Activated CD8-positive, alpha-beta memory T cell treated with anti-CD3 and anti-CD28 coated beads for 36 hours (primary cell): ENCODE data around the gene PEX19. TPM values are rescaled to one million over a fixed set of nuclear protein-coding genes. Genes with fewer than 3 reads are reported as not detected.

Source experiments
- CTCF ChIA-PET: fragments of 350-600 bp; sonication (Branson Sonifier 250); formaldehyde crosslinking; loops from one replicate; lab custom pipeline; 2021; ENCODE audit warnings: antibody characterized with exemption; lab: Charles Lee
- POLR2A ChIA-PET: fragments of 350-600 bp; sonication (Branson Sonifier 250); formaldehyde crosslinking; loops from one replicate; lab custom pipeline; 2021; ENCODE audit warnings: antibody characterized with exemption; lab: Charles Lee
- total RNA-seq, 2 experiments: library from RNA; stranded (reverse); gene quantifications; one replicate each; pipeline ENCODE4 v1.2.3, GENCODE V29; 2021

PEX19 gene
- total RNA-seq, 2 experiments from 2014 or later: 57.0 to 58.1 TPM

DNA sequence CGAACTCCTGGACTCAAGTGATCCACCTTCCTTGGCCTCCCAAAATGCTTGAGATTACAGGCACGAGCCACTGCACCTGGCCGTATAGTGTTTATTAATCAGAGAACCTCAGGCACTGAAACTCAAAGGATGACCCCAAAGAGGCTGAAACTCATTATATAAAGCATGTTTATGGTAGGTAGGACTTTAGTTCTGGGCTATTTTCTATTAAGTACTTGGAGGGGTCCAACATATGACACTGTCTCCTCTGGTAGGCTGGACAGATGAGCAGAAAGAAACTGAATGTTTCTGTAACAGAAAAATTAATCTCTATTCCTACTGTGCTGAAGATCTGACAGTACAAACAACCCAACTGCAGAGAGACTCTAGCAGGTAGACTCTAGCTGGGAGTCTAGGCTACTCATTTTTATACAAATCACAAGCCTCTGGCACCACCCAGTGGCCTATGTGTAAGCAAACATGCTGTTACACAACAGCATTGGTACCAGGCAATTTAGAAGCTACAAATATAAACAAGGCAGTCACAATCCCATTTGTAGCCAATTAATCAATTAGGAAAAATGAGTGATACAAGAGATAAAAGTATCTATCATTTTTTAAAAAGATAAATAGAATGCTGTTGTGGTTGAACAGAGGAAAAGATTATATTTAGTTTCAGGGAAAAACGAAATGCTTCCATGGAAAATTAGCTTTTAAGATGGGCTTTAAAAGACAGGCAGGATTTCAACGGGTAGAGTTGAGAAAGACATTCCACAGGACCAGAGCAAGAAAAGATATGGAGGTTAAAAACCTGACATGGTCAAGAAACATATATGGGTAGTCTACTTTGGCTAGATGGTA is 33.0 kb downstream of the PEX19 start:
- CTCF ChIA-PET: interaction anchor here (1.0 to 2.3 kb wide), 18 partner anchors 9 to 166 kb away, joined by 3 to 18 read pairs (median 4); partner anchors contain the start of genes CASQ1, DCAF8 and PEX19
- POLR2A ChIA-PET: interaction anchor here (0.6 kb wide), 1 partner anchor 192 kb away, joined by 5 read pairs; no protein-coding TSS in a partner anchor

DNA sequence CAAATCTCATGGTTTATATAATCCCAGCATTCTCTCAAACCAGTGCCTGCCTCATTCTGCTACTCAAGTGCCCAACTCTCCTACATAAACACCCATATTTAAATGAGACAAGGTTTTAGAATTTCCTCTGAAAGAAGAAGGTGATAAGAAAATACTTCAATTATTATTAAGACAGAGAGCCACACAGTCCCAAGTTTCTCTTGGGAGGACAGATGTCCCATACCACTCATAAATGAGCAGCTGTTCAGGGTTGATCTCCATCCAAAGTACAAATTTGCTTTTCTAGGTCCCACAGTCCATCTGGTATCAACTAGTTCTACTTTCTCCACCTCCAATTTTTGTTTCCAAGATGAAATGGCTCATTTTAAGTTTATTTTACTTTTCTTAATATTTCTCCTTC is 33.9 kb downstream of the PEX19 start:
- CTCF ChIA-PET: interaction anchor here (1.3 to 2.3 kb wide), 7 partner anchors 11 to 165 kb away, joined by 3 to 18 read pairs (median 4); partner anchors contain the start of genes CASQ1 and DCAF8
- POLR2A ChIA-PET: no interaction called here

DNA sequence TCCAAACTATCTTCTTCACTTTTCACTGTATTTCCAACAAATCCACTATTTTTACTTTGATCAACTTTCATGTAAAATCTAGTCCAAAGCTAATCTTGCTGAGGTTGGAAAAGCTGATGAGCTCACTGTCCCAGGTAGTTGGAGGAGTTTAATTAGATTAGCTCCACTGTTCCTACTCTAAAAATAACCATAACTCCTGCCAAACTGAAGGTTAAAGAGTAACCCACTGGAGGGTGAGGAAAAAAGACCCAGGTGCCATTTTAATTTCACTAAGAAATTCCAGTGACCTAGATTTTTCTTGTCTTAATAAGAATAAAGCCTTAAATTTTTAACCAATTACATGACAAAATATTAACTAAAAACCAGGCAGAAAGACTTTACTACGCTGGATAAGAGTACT is 37.9 kb downstream of the PEX19 start:
- POLR2A ChIA-PET: no interaction called here

DNA sequence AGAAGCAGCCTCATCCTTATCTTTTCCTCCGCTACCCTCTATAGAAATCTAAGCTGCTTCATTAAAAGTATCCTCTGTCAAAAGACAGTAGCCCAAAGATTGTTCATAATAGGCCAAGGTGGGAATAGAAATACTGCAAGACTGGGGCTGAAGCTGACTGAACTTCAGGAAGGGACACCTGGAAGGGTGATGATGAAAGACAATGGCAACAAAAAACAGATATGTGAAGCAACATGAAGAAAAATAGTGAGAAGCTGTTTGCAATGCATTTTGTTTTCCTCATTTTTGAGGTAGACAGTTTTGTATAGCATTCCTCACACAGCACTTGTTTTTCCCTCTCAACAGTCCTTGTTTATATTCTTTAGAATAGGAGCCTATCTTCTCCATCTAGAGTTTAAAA is 39.5 kb downstream of the PEX19 start:
- CTCF ChIA-PET: no interaction called here
- POLR2A ChIA-PET: no interaction called here

More for the DNA sequence above, 37.9 kb downstream of the PEX19 start:
- CTCF ChIA-PET: no interaction called here

DNA sequence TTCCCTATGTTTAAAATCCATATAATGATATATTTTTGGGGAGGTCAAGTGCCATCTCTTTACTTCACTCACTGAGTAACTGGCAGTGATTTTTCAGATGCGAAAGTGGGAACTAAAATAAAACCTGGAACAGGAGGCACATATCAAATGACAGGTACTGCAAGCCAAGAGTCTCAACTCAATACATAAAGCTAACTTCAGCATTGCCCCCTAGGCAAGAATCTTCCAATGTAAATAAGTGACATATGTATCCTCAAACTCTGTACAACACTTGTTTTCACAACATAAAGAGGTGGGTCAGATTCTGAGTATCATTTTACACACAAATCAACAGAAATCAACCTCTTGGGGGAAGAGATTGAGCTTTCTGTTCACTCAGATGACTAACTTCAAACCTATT is 40.7 kb downstream of the PEX19 start:
- ChIA-PET CTCF (interaction anchor here (0.6 to 2.2 kb wide), 6 partner anchors 8 to 746 kb away, joined by 3 to 9 read pairs (median 4); no protein-coding TSS in a partner anchor), POLR2A (no interaction called here)

DNA sequence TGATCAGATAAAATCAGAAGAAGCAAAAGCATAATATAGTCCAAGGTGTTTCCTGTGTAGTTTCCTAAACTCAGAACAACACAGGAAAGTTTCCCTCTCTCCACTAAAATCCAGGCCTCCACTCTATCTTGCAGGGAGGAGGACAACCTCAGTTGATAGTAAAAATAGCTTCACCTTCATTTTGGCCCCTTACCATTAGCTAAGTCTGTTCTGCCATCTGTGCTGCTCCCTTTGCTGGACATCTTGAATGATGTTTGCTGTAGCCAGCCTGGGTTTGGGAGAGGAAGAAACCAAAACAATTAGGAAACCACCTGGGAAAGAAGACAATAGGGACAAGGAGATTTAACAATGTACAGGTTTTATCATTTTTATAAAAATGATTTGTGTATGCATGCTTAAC is 41.2 kb downstream of the PEX19 start:
- POLR2A ChIA-PET: interaction anchor here (0.6 kb wide), 1 partner anchor 142 kb away, joined by 9 read pairs; no protein-coding TSS in a partner anchor
- CTCF ChIA-PET: interaction anchor here (0.7 to 2.2 kb wide), 6 partner anchors 9 to 75 kb away, joined by 3 to 9 read pairs (median 4); no protein-coding TSS in a partner anchor

DNA sequence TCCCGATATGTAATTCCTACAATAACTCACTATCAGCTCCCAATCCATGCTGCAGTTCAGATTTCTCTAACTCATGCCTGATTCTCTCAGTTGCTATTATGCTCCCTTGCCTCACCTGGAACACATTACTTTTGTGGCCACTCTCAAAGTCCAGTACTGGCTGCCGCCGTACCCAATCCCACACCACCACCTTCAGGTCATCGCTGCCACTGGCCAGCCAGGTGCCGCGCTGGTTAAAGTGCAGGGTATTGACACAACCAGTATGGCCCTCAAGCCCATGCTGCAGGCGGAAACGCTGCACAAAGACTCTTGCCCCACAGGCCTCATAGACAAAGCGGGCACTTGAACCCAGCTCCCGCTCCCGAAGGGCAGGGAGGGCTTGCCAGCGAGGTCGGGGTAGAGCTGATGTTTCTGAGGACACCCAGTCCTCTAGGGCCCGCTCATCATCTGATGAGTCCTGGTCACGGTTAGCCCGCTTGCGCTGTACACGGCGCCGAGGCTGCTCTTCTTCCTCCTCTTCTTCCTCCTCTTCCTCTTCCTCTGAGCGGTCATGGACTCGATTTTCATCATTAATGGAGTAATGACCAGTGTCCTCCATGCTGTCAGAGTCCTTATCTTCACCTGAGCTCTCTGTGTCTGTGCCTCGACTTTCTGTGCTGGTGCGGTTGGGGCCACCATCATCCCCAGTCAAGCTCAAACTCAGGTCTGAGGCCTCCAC is 45.2 kb downstream of the PEX19 start:
- POLR2A ChIA-PET: no interaction called here

DNA sequence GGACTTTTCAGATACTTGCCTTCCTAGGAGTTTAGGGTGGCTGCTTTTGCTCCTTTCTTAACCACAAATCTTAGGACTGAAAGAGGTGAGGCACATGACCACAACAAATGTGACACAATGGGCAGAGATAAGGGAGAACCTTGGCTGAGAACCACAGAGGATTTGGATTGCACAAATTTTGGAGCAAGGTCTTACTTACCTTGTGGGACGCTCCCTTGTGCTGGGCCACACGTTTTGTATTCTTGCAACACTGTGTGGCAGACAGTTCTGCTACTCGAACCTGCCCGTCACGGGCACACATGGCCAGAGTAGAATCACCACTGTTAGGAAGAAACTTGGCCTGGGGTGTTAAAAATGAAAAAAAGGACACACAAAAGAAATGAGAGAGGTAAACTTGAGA is 46.5 kb downstream of the PEX19 start:
- POLR2A ChIA-PET: no interaction called here

More for the DNA sequence above, 45.2 kb downstream of the PEX19 start:
- CTCF ChIA-PET: interaction anchor here (1.0 to 2.2 kb wide), 3 partner anchors 23 to 154 kb away, joined by 3 to 5 read pairs (median 3); partner anchors contain the start of gene DCAF8

DNA sequence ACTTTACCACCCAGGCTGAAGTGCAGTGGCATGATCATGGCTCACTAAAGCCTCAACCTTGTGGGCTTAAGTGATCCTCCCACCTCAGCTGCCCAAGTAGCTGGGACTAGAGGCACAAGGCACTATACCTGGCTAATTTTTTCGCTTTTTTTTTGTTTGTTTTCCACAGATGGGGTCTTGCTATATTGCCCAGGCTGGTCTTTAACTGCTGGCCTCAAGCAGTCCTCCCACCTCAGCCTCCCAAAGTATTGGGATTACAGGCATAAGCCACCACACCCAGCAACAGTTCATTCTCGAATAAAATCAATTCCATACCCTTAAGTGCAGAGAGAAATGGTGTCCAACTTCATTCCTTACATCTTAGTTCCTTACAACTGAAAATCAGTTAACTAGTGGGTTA is 47.4 kb downstream of the PEX19 start:
- ChIA-PET CTCF (no interaction called here), POLR2A (no interaction called here)

More for the DNA sequence above, 46.5 kb downstream of the PEX19 start:
- CTCF ChIA-PET: interaction anchor here (0.6 to 2.2 kb wide), 2 partner anchors 117 to 153 kb away, joined by 3 to 5 read pairs; no protein-coding TSS in a partner anchor

DNA sequence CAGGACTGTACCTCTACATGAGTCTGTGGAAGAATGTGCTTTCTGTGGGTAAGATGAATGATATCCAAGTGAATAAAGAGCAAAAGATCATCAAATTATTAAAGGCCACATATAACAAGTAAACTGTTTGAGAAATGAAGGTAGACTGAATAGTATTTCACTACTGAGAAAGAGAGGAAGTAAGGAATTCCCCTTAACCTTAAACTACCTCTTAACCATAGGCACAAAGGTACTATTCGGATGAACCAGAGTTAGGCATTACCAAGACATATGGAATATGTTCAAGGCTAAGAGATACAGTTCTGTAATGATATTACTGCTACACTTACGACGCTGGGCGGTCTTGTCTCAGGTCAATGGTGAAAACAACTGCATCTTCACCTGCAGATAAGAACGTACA is 48.1 kb downstream of the PEX19 start:
- ChIA-PET CTCF (no interaction called here), POLR2A (no interaction called here)

DNA sequence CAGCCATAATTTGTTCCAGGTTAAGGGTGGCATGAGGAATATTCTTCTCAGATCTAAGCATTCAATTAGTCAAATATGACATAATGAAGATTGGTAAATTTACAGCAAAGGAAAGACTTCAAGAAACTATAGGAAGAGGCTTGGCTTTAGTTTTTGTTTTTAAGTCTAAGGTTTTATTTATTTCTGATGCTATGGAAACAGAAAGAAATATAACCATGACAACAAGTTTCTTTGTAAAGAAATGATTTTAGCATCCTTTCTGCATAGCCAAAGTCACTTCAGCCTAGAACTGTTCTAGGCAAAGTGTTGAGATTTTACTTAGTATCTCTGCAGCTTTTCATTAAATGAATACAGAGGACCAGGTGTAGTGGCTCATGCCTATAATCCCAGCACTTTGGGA is 52.0 kb downstream of the PEX19 start:
- POLR2A ChIA-PET: no interaction called here
- CTCF ChIA-PET: interaction anchor here (0.6 to 1.7 kb wide), 6 partner anchors 9 to 865 kb away, joined by 3 to 4 read pairs (median 4); no protein-coding TSS in a partner anchor

DNA sequence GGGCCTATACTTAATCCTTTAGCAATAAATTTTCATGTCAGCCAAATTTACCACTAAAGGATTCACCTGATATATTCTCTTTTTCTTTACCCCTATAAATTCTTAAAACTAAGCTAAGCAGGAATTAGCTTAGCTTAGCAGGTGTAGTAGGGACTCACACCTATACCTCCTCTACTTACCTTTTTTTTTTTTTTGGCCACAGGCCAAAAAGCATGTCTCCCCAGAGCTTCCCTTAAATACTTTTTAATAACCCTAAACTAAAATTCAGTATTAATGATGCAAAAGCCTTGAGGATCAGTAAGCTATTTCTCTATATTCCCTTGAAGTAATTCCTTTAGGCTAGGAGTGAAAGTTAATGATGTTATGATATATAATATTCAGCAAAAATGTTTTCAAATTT is 56.5 kb downstream of the PEX19 start:
- POLR2A ChIA-PET: no interaction called here
- CTCF ChIA-PET: interaction anchor here (1.1 kb wide), 1 partner anchor 15 kb away, joined by 3 read pairs; no protein-coding TSS in a partner anchor

DNA sequence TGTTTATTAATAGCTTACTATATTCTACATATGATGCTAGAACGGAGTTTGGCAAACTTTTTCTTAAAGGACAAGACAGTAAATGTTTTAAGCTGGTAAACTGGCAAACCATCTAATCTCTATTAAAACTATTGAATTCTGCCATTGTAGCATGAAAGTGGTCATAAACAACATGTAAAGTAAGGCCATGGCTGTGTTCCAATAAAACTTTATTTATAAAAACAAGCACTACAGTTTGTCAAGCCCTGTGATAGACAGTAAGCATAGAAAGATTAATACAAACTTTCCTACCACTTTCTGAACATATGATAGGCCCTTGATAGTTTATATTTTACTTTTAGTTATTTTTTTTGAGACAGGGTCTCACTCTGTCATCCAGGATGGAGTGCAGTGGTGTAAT is 57.4 kb downstream of the PEX19 start:
- ChIA-PET POLR2A (no interaction called here), CTCF (no interaction called here)

DNA sequence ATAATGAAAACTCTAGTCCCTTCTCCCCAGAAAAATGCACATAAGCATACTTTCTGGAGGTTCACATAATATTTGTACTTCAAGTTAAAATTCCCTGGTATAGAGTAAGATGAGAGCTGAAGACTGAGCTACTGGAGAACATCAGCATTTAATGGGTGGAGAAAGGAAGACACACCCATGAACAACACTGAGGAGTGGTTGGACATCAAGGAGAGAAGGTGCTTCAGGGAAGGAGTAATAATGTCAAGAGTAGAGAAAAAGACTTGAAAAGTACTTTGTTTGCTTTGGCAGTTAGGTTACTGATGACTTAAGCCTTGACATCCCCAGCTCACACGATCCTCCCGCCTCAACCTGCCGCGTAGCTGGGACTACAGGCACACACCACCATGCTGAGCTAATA is 57.9 kb downstream of the PEX19 start:
- POLR2A ChIA-PET: no interaction called here
- CTCF ChIA-PET: interaction anchor here (1.2 kb wide), 1 partner anchor 64 kb away, joined by 3 read pairs; no protein-coding TSS in a partner anchor

Other genes starting within 250 kb of the PEX19 start
- gene KCNJ10, start 215.0 kb downstream of the PEX19 start, total RNA-seq: not detected
- not detected for gene KCNJ9, start 203.6 kb downstream of the PEX19 start, total RNA-seq
- 10 to 100 TPM; 43.8 to 45.7 TPM for gene IGSF8, start 186.5 kb downstream of the PEX19 start, total RNA-seq
- not detected for gene ATP1A2, start 169.4 kb downstream of the PEX19 start, total RNA-seq
- gene ATP1A4, start 133.5 kb downstream of the PEX19 start, total RNA-seq: not detected
- gene CASQ1, start 94.6 kb downstream of the PEX19 start, total RNA-seq: not detected
- 10 to 100 TPM; 78.4 to 81.3 TPM for gene PEA15, start 79.7 kb downstream of the PEX19 start, total RNA-seq
- 10 to 100 TPM; 96.7 to 99.1 TPM for gene DCAF8, start 22.6 kb downstream of the PEX19 start, total RNA-seq
- 100 to 1,000 TPM; 127 to 130 TPM for gene COPA, start 58.1 kb upstream of the PEX19 start, total RNA-seq
- gene NCSTN, start 58.2 kb upstream of the PEX19 start, total RNA-seq: 10 to 100 TPM; 58.0 to 58.4 TPM
- under 1 TPM; 0.46 to 0.59 TPM for gene NHLH1, start 81.9 kb upstream of the PEX19 start, total RNA-seq
- under 1 TPM; 0.04 to 0.06 TPM for gene VANGL2, start 115.4 kb upstream of the PEX19 start, total RNA-seq
- gene SLAMF6, start 238.1 kb upstream of the PEX19 start, total RNA-seq: 10 to 100 TPM; 40.0 to 41.9 TPM